WTC11 (cell line): ENCODE measurements around the gene CLEC2D. TPM values are rescaled to one million over a fixed set of nuclear protein-coding genes. Genes with fewer than 3 reads are reported as not detected.
A peak's percentile ranks its signal among the peaks of the same experiment; 100 is the strongest.

Experiments
- ATAC-seq: fragments of 200-7000 bp; cut with Tn5 transposase; 2 replicates; pipeline ENCODE4 v1.10.0; 2021; ENCODE audit warnings: mild to moderate bottlenecking, moderate library complexity
- CTCF ChIA-PET: fragments of 300-600 bp; sonication (Branson Sonifier 250); formaldehyde crosslinking; loops from one replicate; lab custom pipeline; 2021; ENCODE audit warnings: antibody characterized with exemption; lab: Charles Lee
- POLR2A ChIA-PET: fragments of 350-600 bp; sonication (Branson Sonifier 250); formaldehyde crosslinking; loops from one replicate; lab custom pipeline; 2021; ENCODE audit warnings: antibody characterized with exemption; lab: Charles Lee
- DNase-seq: peaks from one replicate; pipeline ENCODE4 v3.0.0; 2021; ENCODE audit warnings: low spot score
- H3K27ac Mint-ChIP-seq: 2 replicates; pipeline ENCODE4 v1.8.0; 2021; ENCODE audit warnings: mixed read lengths
- H3K27me3 Mint-ChIP-seq: 2 replicates; pipeline ENCODE4 v1.8.0; 2021; ENCODE audit warnings: low read depth, mild to moderate bottlenecking, moderate library complexity, mixed read lengths
- H3K36me3 Mint-ChIP-seq: 2 replicates; pipeline ENCODE4 v1.8.0; 2021; ENCODE audit warnings: mixed read lengths
- H3K4me1 Mint-ChIP-seq: 2 replicates; pipeline ENCODE4 v1.8.0; 2022; ENCODE audit warnings: mixed read lengths
- H3K4me3 Mint-ChIP-seq: 2 replicates; pipeline ENCODE4 v1.8.0; 2021; ENCODE audit warnings: mild to moderate bottlenecking, moderate library complexity, mixed read lengths
- H3K9me3 Mint-ChIP-seq: 2 replicates; pipeline ENCODE4 v1.8.0; 2021; ENCODE audit warnings: mixed read lengths
- CREM ChIP-seq: sonication (generic); formaldehyde crosslinking; IDR thresholded peaks from 2 replicates; pipeline ENCODE4 v1.8.1; 2022; ENCODE audit warnings: mild to moderate bottlenecking, missing genetic modification reagents, moderate library complexity
- CTCF ChIP-seq: fragments of 200-600 bp; IDR thresholded peaks from 2 replicates; pipeline ENCODE4 v1.8.0; 2022; ENCODE audit warnings: antibody characterized with exemption
- ETV6 ChIP-seq: sonication (generic); formaldehyde crosslinking; IDR thresholded peaks from 2 replicates; pipeline ENCODE4 v1.8.1; 2022; ENCODE audit warnings: mild to moderate bottlenecking, missing genetic modification reagents
- JAZF1 ChIP-seq: fragments of 250-450 bp; sonication (Bioruptor Pico); IDR thresholded peaks from 2 replicates; pipeline ENCODE4 v1.9.0; 2021; ENCODE audit warnings: moderate library complexity, mild to moderate bottlenecking, inconsistent platforms
- MYBL2 ChIP-seq: sonication (generic); formaldehyde crosslinking; IDR thresholded peaks from 2 replicates; pipeline ENCODE4 v1.8.1; 2023; ENCODE audit warnings: mild to moderate bottlenecking, moderate library complexity, missing genetic modification reagents
- NFYB ChIP-seq: sonication (generic); formaldehyde crosslinking; conservative IDR thresholded peaks from 2 replicates; pipeline ENCODE4 v1.8.0; 2022; ENCODE audit warnings: low read depth, missing genetic modification reagents
- RELA ChIP-seq: sonication (generic); formaldehyde crosslinking; IDR thresholded peaks from 2 replicates; pipeline ENCODE4 v1.8.1; 2022; ENCODE audit warnings: missing genetic modification reagents, mild to moderate bottlenecking, borderline replicate concordance
- TP53 ChIP-seq: sonication (generic); formaldehyde crosslinking; IDR thresholded peaks from 2 replicates; pipeline ENCODE4 v1.8.1; 2023; ENCODE audit warnings: mild to moderate bottlenecking, missing genetic modification reagents
- ZNF512 ChIP-seq: sonication (generic); formaldehyde crosslinking; IDR thresholded peaks from 2 replicates; pipeline ENCODE4 v1.8.1; 2022; ENCODE audit warnings: missing genetic modification reagents, borderline replicate concordance
- ZNF532 ChIP-seq: fragments of 250-450 bp; sonication (Bioruptor Pico); IDR thresholded peaks from 2 replicates; pipeline ENCODE4 v1.9.0; 2021; ENCODE audit warnings: mild to moderate bottlenecking, borderline replicate concordance
- total RNA-seq: library from RNA; stranded (reverse); gene quantifications from 3 replicates; pipeline ENCODE4 v1.2.3, GENCODE V29; 2021
- TF ChIP-seq, protein P1 (sequence below): sonication (generic); formaldehyde crosslinking; IDR thresholded peaks from 2 replicates; pipeline ENCODE4 v1.8.1; 2023; ENCODE audit warnings: mild to moderate bottlenecking, missing genetic modification reagents
- TF ChIP-seq, protein P2 (sequence below): fragments of 250-450 bp; sonication (Bioruptor Pico); IDR thresholded peaks from 2 replicates; pipeline ENCODE4 v1.9.0; 2021; ENCODE audit warnings: mild to moderate bottlenecking
- TF ChIP-seq, protein P3 (sequence below): sonication (generic); formaldehyde crosslinking; IDR thresholded peaks from 2 replicates; pipeline ENCODE4 v1.8.1; 2023; ENCODE audit warnings: mild to moderate bottlenecking, missing genetic modification reagents
- TF ChIP-seq, protein P4 (sequence below): sonication (generic); formaldehyde crosslinking; IDR thresholded peaks from 2 replicates; pipeline ENCODE4 v1.8.1; 2023; ENCODE audit warnings: mild to moderate bottlenecking, missing genetic modification reagents, moderate library complexity

CLEC2D gene
- total RNA-seq, 1 experiment from 2014 or later, result 6.2 TPM

DNA sequence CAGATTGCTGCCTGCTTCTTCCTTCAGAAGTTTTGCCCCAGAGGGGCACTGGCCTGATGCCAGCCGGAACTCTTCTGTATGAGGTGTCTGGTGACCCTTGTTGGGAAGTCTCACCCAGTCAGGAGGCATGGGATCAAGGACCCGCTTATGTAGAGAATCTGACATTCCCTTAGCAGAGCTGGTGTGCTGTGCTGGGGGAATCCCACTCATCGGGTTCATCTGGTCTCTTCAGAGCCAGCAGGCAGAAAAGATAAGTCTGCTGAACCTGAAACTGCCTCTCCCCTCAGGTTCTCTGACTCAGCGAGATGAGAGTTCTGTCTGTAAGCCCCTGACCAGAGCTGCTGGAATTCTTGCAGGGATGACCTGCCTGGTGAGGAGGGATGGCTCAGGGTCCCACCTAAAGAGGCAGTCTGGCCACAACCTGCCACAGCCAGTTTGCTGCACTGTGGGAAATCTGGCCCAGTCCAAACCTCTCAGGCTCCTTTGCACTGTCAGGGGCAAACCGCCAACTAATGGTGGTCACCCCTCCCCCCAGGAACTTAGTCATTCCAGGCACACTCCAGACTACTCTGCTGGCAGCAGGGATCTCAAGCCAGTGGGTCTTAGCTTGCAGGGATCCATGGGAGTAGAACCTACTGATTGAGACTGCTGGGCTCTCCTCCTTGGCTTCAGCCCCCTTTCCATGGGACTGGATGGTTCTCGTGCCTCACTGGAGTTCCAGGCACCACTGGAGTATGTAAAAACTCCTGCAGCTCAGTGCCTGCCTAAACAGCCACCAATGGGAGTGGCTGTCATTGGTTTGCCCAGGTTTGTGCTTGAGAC, 4.1 kb downstream of the CLEC2D start:
- DNase-seq (peak; percentile 32), ATAC-seq (peak; percentile 91)
- ChIA-PET CTCF (interaction anchor here (0.9 kb wide), 1 partner anchor 295 kb away, joined by 4 read pairs; no protein-coding TSS in a partner anchor), POLR2A (no interaction called here)
- peaks cover 17% of the 10 kb centered on the region for H3K4me1 Mint-ChIP-seq
- no peak overlapping the region for H3K4me3 Mint-ChIP-seq
- TF ChIP-seq, protein P1, sequence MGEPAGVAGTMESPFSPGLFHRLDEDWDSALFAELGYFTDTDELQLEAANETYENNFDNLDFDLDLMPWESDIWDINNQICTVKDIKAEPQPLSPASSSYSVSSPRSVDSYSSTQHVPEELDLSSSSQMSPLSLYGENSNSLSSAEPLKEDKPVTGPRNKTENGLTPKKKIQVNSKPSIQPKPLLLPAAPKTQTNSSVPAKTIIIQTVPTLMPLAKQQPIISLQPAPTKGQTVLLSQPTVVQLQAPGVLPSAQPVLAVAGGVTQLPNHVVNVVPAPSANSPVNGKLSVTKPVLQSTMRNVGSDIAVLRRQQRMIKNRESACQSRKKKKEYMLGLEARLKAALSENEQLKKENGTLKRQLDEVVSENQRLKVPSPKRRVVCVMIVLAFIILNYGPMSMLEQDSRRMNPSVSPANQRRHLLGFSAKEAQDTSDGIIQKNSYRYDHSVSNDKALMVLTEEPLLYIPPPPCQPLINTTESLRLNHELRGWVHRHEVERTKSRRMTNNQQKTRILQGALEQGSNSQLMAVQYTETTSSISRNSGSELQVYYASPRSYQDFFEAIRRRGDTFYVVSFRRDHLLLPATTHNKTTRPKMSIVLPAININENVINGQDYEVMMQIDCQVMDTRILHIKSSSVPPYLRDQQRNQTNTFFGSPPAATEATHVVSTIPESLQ (CRISPR knock-in tag), result no peak
- no peak for TF ChIP-seq ZNF532
- TF ChIP-seq, protein P2, sequence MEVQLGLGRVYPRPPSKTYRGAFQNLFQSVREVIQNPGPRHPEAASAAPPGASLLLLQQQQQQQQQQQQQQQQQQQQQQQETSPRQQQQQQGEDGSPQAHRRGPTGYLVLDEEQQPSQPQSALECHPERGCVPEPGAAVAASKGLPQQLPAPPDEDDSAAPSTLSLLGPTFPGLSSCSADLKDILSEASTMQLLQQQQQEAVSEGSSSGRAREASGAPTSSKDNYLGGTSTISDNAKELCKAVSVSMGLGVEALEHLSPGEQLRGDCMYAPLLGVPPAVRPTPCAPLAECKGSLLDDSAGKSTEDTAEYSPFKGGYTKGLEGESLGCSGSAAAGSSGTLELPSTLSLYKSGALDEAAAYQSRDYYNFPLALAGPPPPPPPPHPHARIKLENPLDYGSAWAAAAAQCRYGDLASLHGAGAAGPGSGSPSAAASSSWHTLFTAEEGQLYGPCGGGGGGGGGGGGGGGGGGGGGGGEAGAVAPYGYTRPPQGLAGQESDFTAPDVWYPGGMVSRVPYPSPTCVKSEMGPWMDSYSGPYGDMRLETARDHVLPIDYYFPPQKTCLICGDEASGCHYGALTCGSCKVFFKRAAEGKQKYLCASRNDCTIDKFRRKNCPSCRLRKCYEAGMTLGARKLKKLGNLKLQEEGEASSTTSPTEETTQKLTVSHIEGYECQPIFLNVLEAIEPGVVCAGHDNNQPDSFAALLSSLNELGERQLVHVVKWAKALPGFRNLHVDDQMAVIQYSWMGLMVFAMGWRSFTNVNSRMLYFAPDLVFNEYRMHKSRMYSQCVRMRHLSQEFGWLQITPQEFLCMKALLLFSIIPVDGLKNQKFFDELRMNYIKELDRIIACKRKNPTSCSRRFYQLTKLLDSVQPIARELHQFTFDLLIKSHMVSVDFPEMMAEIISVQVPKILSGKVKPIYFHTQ (CRISPR knock-in tag), result no peak
- no peak for TF ChIP-seq NFYB (CRISPR knock-in tag)
- TF ChIP-seq RELA (CRISPR knock-in tag), result no peak
- no peak for TF ChIP-seq JAZF1 (CRISPR knock-in tag)
- TF ChIP-seq ZNF512, result no peak
- no peak for TF ChIP-seq CTCF
- TF ChIP-seq, protein P3, sequence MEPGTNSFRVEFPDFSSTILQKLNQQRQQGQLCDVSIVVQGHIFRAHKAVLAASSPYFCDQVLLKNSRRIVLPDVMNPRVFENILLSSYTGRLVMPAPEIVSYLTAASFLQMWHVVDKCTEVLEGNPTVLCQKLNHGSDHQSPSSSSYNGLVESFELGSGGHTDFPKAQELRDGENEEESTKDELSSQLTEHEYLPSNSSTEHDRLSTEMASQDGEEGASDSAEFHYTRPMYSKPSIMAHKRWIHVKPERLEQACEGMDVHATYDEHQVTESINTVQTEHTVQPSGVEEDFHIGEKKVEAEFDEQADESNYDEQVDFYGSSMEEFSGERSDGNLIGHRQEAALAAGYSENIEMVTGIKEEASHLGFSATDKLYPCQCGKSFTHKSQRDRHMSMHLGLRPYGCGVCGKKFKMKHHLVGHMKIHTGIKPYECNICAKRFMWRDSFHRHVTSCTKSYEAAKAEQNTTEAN (CRISPR knock-in tag), result no peak
- no peak for TF ChIP-seq CREM (CRISPR knock-in tag)
- no peak for TF ChIP-seq TP53
- TF ChIP-seq ETV6 (CRISPR knock-in tag), result no peak
- TF ChIP-seq, protein P4, sequence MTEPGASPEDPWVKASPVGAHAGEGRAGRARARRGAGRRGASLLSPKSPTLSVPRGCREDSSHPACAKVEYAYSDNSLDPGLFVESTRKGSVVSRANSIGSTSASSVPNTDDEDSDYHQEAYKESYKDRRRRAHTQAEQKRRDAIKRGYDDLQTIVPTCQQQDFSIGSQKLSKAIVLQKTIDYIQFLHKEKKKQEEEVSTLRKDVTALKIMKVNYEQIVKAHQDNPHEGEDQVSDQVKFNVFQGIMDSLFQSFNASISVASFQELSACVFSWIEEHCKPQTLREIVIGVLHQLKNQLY (CRISPR knock-in tag), result no peak
- TF ChIP-seq MYBL2 (CRISPR knock-in tag), result no peak
- peaks cover 7% of the 10 kb centered on the region for H3K9me3 Mint-ChIP-seq
- no peak overlapping the region for H3K27ac Mint-ChIP-seq
- peaks cover 12% of the 10 kb centered on the region for H3K36me3 Mint-ChIP-seq
- H3K27me3 Mint-ChIP-seq, result no peaks in the 10 kb centered on the region
